Activated CD8-positive, alpha-beta memory T cell treated with anti-CD3 and anti-CD28 coated beads for 24 hours (primary cell): ENCODE measurements around the gene STN1.

Source experiments
- DNase-seq: peaks from one replicate; pipeline ENCODE4 v3.0.0-alpha.2; 2020

STN1 gene

DNA sequence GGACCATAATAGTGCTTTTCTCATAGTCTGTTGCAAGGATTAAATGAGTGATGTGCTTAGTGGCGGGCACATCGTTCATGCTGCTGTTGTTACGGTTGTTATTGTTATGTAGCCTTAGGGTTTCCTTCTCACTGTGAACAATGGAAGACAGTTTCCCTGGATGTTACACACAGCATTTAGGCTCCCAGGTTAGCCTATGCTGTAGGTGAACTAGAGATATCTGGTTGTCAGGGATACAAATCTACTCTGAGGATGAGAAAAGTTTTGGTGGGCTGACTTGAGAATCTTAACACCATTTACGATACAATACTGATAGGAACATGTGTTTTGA, 77.3 kb downstream of the STN1 start:
- no peak for DNase-seq

DNA sequence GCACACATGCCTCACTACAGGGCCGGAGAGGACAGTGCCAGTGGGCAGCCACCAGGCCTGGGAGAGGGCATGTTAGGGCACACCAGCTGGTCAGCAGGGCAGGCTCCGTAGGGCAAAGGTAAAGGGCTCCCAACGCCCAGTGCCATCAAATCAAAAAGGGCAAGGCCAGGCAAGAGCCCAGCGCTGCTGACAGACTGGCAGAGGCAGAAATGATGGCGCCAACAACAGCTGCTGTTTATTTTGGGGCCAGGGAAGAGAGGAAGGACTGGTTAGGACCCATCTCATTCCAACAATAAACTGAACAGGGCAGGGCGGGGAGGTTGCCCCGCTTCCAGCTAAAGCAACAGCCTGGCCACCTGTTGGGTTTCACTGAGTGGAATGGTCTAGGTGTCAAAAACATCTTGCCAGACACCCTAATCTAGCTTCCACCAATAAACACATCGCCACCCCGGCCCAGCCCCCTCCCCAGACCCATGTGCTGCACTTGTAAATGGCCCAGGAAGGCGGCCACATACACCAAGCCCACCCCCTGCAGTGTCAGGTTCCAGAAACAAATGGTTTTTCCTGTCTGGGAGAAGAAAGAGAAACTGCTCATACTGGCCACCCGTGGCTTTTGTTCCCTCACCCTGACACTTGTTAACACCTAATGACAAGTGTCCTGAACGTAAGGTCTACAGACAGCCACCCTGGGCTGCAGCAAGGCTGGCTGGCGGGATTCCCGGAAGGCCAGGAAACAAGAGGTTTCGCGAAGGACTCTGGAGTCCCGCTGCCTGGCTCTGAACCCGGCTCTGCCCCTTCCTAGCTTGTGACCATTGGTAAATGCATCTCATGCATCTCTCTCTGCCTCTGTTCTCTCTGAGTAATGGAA, 77.9 kb downstream of the STN1 start:
- no peak for DNase-seq

DNA sequence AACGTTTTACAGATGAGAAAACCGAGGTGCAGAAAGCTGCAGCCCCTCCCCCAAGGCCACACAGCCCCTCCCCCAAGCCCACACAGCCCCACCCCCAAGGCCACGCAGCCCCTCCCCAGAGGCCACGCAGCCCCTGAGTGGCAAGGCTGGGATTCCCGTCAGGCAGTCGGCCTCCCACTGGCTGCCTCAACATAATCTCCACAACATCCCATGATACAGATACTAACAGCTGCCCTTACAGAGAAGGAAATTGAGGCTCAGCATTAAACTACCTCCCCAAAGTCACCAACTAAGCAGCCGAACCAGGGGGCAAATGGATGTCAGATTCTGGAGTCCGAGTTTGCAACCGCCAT, 78.5 kb downstream of the STN1 start:
- no peak for DNase-seq

DNA sequence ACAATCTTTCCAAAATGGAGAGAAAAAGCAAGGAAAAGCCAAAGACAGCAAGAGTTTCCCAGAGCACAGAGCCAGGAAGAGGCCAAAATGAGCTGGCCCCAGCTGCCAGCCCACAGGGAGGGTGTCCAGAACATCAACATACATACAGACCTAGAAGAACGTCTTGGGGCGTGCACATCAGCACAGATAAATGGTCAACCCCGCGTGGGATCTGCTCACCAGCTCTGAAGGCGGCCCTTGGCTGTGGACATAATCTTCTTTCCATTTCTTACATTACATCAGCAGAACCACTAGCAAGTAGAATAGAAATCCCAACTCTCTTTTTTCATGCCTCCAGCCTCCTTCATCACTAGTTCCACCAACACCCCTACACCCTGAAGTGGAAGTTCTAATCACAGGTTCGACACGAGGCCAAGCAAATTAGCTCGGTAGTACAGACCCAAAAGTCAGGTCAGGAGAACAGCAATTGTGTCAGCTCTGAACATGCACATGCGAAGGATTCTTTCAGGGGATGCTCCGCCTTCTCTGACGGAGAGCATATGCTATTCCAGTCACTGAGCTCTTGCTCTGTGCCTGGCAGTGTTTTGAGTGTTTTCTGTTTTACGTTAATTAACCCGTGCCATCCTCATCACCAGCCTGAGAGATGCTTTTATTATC, 79.0 kb downstream of the STN1 start:
- no peak for DNase-seq

DNA sequence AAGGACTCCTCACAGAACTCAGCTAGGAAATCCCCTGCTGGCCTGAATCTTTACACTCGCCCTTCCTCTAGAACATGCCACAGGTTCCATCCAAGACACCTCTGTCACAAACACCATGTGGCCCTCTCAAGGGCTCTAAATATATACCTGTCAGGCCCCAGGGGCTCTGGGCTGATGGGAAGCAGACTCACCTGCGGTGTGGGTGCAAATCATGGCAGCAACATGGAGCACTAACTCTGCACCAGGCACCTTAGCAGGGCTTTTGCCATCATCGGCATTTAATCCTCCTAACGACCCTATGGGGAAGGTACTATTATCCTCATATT, 80.0 kb downstream of the STN1 start:
- no peak for DNase-seq

DNA sequence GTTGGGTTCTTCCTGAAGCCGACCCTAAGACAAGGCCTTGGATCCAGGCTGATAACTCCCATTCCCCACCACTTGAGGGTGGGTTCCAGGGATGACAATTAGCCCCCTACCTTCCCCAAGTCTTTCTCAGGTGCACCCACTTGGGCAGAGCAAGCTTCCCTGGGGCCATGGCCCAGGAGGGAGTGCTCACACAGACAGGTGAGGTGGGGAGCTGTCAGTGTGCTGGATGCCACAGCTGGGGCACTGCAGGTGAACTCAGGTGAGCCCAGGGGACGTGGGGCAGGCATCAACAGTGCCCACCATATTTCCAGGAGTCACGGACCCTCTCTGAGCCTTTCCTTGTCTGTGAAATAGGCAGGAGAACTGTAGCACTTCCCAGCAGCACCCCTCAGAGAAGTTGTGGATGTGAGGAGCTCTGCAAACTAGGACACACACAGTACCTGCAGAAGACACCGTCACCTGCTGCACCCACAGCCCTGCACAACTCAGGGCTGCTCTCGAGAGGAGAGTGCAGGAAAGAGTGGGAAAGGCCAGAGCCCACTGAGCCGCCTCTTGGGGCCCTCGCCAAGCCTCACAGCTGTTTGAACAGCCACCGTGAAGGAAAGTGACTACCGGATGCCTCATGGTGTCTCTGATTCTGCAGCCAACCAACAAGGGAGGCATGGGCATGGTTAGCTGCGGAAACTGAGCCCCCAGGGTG, 80.5 kb downstream of the STN1 start:
- no peak for DNase-seq

DNA sequence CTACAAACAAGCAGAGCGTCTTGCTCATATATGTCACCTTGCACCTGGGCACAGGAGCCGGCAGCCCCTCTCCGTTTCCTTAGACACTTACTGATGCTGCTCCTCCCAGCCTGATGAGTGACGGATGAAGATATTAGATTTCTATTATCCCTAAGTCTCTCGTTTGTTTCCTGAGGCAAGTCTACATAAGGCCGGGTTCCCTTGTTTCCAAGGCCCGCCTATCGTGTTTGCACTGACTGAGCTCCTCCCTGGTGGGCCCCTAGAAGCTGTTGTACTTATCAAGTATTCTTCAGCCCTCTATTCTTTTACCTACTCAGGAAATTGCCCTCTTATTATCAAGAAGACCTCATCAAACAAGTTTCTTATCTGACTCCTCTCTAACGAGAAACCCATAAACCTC, 81.1 kb downstream of the STN1 start:
- no peak for DNase-seq

DNA sequence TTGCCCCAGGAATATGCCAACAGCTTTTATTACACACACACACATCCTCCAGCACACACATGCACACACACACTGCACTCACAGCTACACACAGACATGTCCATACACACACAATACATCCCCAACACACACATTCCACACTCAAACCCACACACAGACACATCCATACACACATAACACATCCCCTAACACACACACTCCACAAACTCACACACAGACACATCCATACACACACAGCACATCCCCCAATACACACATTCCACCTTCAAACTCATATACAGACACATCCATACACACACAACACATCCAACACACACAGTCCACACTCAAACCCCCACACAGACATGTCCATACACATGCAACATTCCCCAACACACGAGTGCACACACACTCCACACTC, 81.7 kb downstream of the STN1 start:
- DNase-seq, result no peak

DNA sequence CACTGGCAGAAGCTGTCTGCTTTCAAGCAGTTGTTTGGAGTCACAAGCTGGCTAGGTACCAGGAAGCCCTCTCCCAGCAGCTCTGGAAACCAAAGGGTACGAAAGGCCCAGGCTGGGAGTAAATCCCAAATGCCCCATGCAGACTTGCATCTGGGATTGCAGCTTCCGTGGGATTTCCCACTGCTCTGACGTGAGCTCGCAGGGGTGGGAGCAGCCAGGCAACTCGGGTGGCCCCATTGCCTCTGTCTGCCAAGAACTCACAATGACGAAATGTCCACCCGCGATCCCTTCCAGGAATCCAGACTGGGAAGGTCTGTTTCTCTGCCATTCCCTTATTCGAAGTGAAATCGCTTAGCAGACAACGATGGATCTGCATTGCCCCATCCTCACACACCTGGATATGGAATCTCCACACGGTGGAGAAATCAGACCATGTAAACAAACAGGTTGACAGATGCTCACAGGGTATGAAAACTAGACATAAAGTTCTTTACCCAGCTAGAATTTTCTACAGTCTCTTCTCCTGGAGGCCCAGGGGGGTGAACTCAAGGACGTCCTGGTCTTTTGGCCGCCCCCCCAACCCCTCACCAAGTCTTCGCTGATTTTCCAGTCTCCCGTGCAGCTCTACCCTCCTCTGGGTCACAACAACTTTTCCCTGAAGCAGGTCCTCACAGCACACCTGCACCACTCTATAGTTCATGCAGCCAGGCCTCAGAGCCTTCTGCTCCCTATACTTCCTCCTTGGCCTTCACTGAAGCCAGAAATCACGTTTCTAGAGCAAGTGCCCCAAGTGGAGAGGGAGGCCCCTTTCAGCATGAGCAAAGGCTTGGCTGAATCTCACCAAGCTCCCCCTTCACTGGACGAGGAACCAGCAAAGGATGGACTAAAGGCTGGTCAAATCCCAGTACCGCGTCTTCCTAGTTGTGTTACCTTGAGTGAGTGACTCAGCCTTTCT, 82.6 kb downstream of the STN1 start:
- DNase-seq, result no peak

DNA sequence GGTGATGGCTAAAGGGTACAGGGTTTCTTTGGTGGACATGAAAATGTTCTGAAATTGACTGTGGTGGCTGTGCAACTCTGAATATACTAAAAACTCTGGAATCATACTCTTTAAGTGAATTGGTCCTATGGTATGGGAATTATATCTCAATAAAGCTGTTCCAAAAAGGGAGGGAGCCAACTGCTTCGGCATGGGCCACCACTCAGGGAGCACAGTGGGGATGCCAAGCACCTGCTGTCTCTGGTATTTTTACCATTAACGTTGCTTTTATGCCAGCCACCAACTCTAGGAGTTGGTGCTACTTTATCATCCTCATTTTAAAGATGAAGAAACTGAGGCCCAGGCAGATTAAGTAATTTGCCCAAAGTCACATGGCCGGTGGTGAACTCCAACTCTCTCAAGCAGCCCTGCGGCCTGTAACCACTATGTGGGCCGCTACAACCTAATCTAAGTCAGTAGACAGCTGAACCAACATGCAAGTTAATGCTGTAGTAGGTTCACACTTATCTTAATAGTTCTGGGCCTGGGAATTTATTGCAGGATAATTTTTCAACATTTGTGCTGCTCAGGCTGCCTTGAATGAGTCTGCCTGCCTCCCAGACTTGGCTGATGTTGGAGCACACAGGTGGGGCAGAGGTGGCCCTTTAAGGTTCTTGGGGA, 83.4 kb downstream of the STN1 start:
- DNase-seq, result no peak

DNA sequence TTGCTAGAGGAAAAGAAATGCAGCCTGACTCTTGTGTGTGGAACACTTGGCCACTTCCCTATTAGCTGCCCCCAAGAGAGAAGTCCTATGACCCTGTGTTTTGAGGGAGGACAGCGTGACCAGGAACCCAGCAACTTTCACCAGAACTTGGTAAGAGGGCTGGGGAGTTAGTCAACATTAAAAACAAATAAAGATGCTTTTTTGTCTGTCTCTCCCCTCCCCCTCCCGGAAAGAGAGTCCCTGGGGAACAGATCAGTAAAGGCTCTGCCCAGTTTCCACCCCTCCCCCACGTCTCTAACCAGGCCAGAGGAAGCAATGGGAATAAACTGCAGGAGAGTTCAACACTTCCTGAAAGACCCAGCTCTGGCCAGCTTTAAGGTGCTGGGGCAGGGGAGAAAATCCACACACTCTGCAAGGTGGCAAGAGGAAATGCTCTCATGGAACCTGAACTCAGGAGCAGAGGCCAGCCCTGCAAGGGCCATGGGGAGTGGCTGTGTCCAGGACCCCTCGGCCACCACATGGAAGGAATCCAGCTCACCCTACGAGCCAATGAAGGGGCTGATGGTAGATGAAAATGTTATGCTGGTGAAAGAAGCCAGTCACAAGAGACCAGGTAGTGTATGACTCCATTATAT, 84.1 kb downstream of the STN1 start:
- no peak for DNase-seq

DNA sequence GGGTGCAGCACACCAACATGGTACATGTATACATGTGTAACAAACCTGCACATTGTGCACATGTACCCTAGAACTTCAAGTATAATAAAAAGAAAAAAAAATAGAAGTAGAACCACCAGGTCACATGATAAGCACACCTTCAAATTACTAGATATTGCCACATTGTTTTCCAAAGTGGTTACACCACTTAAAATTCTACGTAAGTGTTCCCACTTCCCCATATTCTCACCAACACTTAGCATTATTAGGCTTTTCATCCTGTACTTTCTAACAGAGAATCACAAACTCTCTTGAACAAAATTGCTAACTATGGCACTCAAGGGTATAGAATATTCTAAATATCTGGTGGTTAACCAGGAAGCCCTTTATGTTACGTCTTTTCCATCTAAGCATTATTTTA, 85.2 kb downstream of the STN1 start:
- no peak for DNase-seq
